Kidney glomerular epithelial cell (primary cell): ENCODE results near the gene FYN.
A peak's percentile ranks its signal among the peaks of the same experiment; 100 is the strongest.

Experiments used
- DNase-seq: peaks from one replicate; lab custom pipeline; 2025; lab: John Stamatoyannopoulos, UW

The FYN gene

GRCh38 chr6:111831408-111831807 lies 41.8 kb downstream of the FYN start:
- DNase-seq = no peak

GRCh38 chr6:111829998-111830397 lies 43.3 kb downstream of the FYN start:
- DNase-seq = no peak

GRCh38 chr6:111829581-111829980 lies 43.7 kb downstream of the FYN start:
- no peak for DNase-seq

- no peak for DNase-seq
Observed at GRCh38 chr6:111828809-111829208, 44.4 kb downstream of the FYN start.

- DNase-seq = no peak
Observed at GRCh38 chr6:111825439-111826086, 47.7 kb downstream of the FYN start.

GRCh38 chr6:111824608-111825337 lies 48.5 kb downstream of the FYN start:
- no peak for DNase-seq

GRCh38 chr6:111823831-111824607 lies 49.2 kb downstream of the FYN start:
- DNase-seq = no peak

- no peak for DNase-seq
Observed at GRCh38 chr6:111823012-111823411, 50.2 kb downstream of the FYN start.

GRCh38 chr6:111819458-111819857 lies 53.8 kb downstream of the FYN start:
- no peak for DNase-seq

GRCh38 chr6:111818539-111819226 lies 54.6 kb downstream of the FYN start:
- no peak for DNase-seq

GRCh38 chr6:111817451-111818120 lies 55.7 kb downstream of the FYN start:
- no peak for DNase-seq

- DNase-seq = no peak
Observed at GRCh38 chr6:111813677-111814310, 59.5 kb downstream of the FYN start.

- DNase-seq = peak; percentile 17
Observed at GRCh38 chr6:111813237-111813636, 60.0 kb downstream of the FYN start.

GRCh38 chr6:111812060-111813038 lies 60.9 kb downstream of the FYN start:
- no peak for DNase-seq

GRCh38 chr6:111810294-111811131 lies 62.7 kb downstream of the FYN start:
- DNase-seq = no peak

GRCh38 chr6:111809766-111810165 lies 63.5 kb downstream of the FYN start:
- DNase-seq = no peak

- DNase-seq = no peak
Observed at GRCh38 chr6:111809264-111809663, 64.0 kb downstream of the FYN start.

GRCh38 chr6:111808493-111808892 lies 64.8 kb downstream of the FYN start:
- no peak for DNase-seq
